ENCODE results near the gene RNF220.

- TF ChIP-seq TAF1 (IDR thresholded peaks at IDR 0.05; ENCODE audit: borderline replicate concordance, low read depth, low read length) (no peak), POLR2AphosphoS5 (IDR thresholded peaks at IDR 0.05; ENCODE audit: low read depth, low read length) (no peak)
Observed at GRCh38 chr1:44534771-44535170, 129.7 kb downstream of the RNF220 start.

Measured in GM12892 (cell line).